Liver (tissue), 3 donors: ENCODE results near the gene CHADL.

Source experiments
- GABPA ChIP-seq, 2 donors: IDR thresholded peaks in 1 of 2; conservative IDR thresholded peaks in 1 of 2; 2 replicates each; pipeline ENCODE4 v1.6.1; 2016; ENCODE audit warnings: antibody characterized with exemption in 2 of 2, mild to moderate bottlenecking in 1 of 2, moderate library complexity in 1 of 2
- RXRA ChIP-seq, 2 donors: IDR thresholded peaks; 2 replicates each; pipeline ENCODE4 v1.6.1; 2017 to 2018; ENCODE audit warnings: antibody characterized with exemption in 2 of 2, mild to moderate bottlenecking in 1 of 2
- YY1 ChIP-seq: IDR thresholded peaks from 2 replicates; pipeline ENCODE4 v1.6.1; 2016; ENCODE audit warnings: antibody characterized with exemption, mild to moderate bottlenecking
- TF ChIP-seq, protein P1 (sequence below): fragments of 150-350 bp; IDR thresholded peaks from 2 replicates; pipeline ENCODE4 v1.5.1; 2017; ENCODE audit warnings: improper control_type of control experiment, low read depth, low read length; ENCODE audit not compliant: missing input control
- TF ChIP-seq, protein P2 (sequence below): IDR thresholded peaks from 2 replicates; pipeline ENCODE4 v1.6.1; 2016; ENCODE audit warnings: antibody characterized with exemption
- donor health status: healthy.
- donor health status: healthy.

DNA sequence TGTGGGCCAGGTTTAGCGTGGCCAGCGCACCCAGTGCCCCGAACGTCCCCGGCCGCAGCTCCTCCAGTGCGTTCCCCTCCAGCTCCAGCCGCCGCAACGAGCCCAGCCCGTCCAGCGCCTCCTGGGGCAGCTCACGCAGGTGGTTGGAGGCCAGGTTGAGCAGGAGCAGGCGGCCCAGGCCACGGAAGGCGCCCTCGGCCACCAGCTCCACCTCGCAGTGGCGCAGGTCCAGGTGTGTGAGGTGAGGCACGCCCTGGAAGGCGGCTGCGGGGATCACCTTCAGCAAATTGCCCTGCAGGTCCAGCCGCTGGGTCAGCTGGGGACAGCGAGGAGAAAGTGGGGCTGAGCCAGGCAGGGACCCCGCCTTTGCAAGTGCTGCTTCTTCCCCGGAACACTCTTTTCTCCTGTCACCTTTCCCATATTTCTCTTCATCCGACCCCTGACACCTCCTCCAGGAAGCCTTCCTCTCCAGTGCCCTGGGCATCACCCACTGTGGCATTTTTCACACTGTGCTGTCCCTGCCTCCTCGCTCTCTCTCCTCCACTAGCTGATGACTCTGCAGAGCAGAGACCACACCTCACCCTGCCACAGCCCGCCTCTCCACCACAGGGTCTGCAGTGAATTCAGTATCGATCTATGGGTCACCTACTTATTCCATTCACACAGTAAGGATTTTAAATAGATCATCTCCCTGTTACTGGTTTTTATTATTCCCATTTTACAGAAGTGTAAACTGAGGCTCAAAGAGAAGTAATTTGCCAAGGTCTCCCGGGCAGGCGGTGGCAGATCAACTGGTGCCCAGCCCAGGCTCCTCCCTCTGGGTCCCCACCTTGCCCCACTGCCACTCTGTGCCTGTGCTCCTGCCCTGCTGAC, 1.9 kb downstream of the CHADL start:
- TF ChIP-seq, protein P1, sequence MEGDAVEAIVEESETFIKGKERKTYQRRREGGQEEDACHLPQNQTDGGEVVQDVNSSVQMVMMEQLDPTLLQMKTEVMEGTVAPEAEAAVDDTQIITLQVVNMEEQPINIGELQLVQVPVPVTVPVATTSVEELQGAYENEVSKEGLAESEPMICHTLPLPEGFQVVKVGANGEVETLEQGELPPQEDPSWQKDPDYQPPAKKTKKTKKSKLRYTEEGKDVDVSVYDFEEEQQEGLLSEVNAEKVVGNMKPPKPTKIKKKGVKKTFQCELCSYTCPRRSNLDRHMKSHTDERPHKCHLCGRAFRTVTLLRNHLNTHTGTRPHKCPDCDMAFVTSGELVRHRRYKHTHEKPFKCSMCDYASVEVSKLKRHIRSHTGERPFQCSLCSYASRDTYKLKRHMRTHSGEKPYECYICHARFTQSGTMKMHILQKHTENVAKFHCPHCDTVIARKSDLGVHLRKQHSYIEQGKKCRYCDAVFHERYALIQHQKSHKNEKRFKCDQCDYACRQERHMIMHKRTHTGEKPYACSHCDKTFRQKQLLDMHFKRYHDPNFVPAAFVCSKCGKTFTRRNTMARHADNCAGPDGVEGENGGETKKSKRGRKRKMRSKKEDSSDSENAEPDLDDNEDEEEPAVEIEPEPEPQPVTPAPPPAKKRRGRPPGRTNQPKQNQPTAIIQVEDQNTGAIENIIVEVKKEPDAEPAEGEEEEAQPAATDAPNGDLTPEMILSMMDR, result no peak
- no peak for TF ChIP-seq RXRA (IDR thresholded peaks at IDR 0.05)
- no peak for TF ChIP-seq GABPA (IDR thresholded peaks at IDR 0.05 in 1 of 2, conservative IDR thresholded peaks at IDR 0.05 in 1 of 2)
- TF ChIP-seq, protein P2, sequence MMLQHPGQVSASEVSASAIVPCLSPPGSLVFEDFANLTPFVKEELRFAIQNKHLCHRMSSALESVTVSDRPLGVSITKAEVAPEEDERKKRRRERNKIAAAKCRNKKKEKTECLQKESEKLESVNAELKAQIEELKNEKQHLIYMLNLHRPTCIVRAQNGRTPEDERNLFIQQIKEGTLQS, result no peak
- TF ChIP-seq YY1, result no peak
